Pericardium fibroblast (primary cell): ENCODE measurements around the gene SLC16A1. TPM values are rescaled to one million over a fixed set of nuclear protein-coding genes. Genes with fewer than 3 reads are reported as not detected.

ENCODE experiments used
- total RNA-seq: library from RNA; depleted of rRNA; stranded (reverse); fragments of >200 nt; gene quantifications from 2 replicates; pipeline ENCODE4 v1.2.3, GENCODE V29; 2015

SLC16A1 gene
- 73.3 and 88.3 TPM in 2 replicates for total RNA-seq

GRCh38 chr1:112955773-112956543 lies at the start of gene SLC16A1:
Gene SLC16A1, minus strand, starts transcription at chr1:112956196. Its CDS starts 26,888 bp downstream, at chr1:112929308.

Other genes starting within 250 kb of the SLC16A1 start
- 361 and 588 TPM in 2 replicates for gene RHOC, start 249.1 kb downstream of the SLC16A1 start, total RNA-seq
- gene PPM1J, start 240.9 kb downstream of the SLC16A1 start, total RNA-seq = 2.0 and 3.3 TPM in 2 replicates
- 6.0 and 6.7 TPM in 2 replicates for gene LRIG2, start 117.0 kb upstream of the SLC16A1 start, total RNA-seq